ENCODE data around the gene SLC12A6.

Gene SLC12A6

GRCh38 chr15:34330279-34330678 lies 7.3 kb downstream of the SLC12A6 start:
- DNase-seq (ENCODE audit: low spot score): no peak

DNA sequence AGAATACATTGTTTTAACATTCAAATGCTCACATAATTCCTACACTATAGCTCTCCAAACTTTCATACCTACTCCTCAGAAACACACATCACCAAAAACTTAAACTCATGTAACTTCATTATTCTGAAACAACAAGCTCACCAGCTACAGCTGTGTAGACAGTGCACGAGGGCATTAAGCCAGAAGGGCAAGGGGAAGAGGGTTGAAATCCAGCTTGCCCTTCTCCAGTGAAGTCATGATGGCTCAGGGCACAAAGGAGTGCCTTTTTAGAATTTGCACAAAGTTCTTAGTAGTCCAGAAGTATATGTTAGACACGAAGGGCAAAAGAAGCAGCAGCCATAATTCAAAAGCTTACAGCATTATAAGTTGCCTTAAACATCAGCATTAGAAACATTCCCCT lies 8.6 kb downstream of the SLC12A6 start:
- DNase-seq (ENCODE audit: low spot score): no peak

GRCh38 chr15:34327906-34328305 lies 9.7 kb downstream of the SLC12A6 start:
- DNase-seq (ENCODE audit: low spot score): no peak

- no peak for DNase-seq (ENCODE audit: low spot score)
These were observed 12.2 kb downstream of the SLC12A6 start for GRCh38 chr15:34325368-34325767.

GRCh38 chr15:34324933-34325332 lies 12.6 kb downstream of the SLC12A6 start:
- no peak for DNase-seq (ENCODE audit: low spot score)

- no peak for DNase-seq (ENCODE audit: low spot score)
These were observed 14.4 kb downstream of the SLC12A6 start for GRCh38 chr15:34323217-34323616.

- DNase-seq (ENCODE audit: low spot score): peak; percentile 64
These were observed 19.1 kb downstream of the SLC12A6 start for GRCh38 chr15:34318277-34319079.

DNA sequence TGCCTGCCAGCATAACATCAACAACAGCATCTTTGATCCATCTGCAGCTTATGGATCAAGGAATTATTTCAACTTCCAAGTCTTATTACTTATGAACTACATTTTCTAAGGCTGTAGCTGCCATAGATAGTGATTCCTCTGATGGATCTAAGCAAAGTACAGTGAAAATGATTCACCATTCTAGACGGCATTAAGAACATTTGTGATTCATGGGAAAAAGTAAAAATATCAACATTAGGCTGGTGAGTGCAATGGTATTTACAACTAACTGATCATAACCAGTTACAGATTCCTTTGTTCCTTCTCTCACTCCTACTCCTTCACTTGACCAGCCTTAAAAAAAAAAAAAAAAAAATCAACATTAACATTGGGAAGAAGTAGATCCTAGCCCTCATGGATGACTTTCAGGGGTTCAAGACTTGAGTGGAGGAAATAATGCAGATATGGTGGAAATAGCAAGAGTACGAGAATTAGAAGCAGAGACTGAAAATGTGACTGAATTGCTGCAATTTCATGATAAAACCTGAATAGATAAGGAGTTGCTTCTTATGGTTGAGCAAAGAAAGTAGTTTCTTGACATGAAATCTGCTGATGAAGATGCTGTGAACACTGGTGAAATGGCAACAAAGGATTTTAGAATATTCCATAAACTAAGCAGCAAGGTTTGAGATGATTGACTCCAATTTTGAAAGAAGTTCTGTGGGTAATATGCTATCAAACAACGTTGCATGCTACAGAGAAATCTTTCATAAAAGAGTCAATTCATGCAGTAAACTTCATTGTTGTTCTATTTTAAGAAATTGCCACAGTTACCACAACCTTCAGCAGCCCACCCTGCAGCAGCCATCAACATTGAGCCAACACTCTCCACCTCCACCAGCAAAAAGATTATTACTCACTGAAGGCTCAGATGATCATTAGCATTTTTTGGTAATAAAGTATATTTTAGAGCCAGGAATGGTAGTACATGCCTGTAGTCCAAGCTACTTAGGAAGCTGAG lies 22.8 kb downstream of the SLC12A6 start:
- no peak for DNase-seq (ENCODE audit: low spot score)

GRCh38 chr15:34311563-34311962 lies 26.0 kb downstream of the SLC12A6 start:
- DNase-seq (ENCODE audit: low spot score): no peak

DNA sequence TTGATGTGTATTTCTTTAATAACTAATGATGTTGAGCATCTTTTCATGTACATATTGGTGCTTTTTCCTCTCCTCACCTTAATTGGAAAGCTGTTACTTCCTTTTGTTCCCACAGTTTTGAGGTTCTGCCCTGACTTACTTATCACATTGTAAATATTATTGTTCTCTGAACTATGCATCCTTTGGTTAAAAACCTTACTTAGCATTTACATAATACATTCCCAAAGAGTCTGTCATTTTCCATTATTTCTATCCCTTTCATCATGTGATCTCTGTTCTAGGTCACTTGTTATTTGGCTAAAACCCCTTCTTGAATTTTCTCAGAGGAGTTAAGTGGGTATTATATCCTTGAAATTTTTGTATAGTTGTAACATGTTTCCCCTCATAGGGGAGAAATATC lies 33.0 kb downstream of the SLC12A6 start:
- peak; percentile 25 for DNase-seq (ENCODE audit: low spot score)

DNA sequence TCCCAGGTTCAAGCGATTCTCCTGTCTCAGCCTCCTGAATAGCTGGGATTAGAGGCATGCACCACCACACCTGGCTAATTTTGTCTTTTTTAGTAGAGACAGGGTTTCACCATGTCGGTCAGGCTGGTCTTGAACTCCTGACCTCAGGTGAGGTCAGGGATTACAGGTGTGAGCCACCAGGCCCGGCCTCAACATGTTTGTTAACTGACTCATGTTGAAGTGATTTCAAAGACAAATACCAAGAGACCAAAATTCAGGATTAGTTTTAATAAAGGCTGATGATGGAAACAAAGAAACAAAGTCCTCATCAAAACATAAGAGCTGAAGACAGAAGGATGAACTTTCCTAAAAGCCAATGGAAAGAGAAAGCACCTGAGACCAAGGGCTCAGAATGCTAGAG lies 36.5 kb downstream of the SLC12A6 start:
- no peak for DNase-seq (ENCODE audit: low spot score)

DNA sequence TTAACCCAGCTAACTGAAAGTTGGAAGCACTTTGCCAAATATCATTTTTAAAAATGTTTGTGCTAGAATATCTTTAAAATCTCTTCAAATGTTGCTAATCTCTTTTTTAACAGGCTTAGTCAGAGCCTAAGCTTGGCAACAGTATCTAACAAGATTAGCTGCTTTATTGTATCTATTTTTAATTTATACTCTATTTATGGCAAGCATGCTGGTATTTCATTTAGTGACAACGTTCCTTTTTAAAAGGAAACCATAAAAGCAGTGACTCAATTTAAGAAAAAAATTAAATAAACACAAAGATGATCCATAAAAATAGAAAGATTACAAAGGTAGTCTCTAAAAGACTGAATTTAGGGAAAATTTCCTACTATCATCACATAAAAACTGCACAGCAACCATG lies 40.5 kb downstream of the SLC12A6 start:
- no peak for DNase-seq (ENCODE audit: low spot score)

- no peak for DNase-seq (ENCODE audit: low spot score)
These were observed 45.0 kb downstream of the SLC12A6 start for GRCh38 chr15:34292621-34293020.

GRCh38 chr15:34284937-34285336 lies 52.6 kb downstream of the SLC12A6 start:
- DNase-seq (ENCODE audit: low spot score): no peak

DNA sequence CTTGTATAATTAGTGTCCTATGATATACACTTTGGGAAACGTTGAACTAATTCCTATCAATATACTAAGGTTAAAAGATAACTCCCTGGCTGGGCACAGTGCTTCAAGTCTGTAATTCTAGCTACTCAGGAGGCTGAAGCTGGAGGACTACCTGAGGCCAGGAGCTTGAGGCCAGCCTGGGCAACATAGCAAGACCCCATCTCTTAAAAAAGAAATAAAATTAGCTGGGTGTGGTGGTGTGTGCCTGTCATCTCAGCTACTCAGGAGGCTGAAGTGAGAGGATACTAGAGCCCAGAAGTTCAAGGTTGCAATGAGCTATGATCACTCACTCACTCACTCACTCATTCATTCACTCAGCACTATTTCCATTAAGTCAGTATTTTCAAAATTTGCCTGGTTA lies 55.2 kb downstream of the SLC12A6 start:
- DNase-seq (ENCODE audit: low spot score): no peak

- no peak for DNase-seq (ENCODE audit: low spot score)
These were observed 57.4 kb downstream of the SLC12A6 start for GRCh38 chr15:34280193-34280592.

GRCh38 chr15:34279368-34279767 lies 58.2 kb downstream of the SLC12A6 start:
- no peak for DNase-seq (ENCODE audit: low spot score)

GRCh38 chr15:34275721-34276120 lies 61.9 kb downstream of the SLC12A6 start:
- DNase-seq (ENCODE audit: low spot score): no peak

DNA sequence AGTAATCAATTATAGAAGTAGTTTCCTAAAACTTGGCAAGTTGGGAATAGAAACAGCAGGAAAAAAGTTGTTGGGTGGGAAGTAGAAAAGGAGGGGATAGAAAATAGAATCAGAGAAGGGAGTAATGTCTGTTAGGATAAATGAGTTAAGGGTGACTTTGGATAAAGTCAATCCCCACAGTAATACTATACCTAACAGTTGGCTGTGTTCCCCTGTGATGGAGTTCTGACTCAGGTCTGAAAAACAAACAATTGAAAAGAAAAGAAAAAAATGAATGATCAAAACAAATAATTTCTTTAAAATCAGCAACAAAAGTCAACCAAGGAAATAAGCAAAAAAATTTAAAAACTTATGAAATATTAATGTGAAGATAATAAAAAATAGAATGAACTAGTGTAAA lies 62.4 kb downstream of the SLC12A6 start:
- DNase-seq (ENCODE audit: low spot score): no peak

- peak; percentile 47 for DNase-seq (ENCODE audit: low spot score)
These were observed 66.1 kb downstream of the SLC12A6 start for GRCh38 chr15:34271493-34271892.

DNA sequence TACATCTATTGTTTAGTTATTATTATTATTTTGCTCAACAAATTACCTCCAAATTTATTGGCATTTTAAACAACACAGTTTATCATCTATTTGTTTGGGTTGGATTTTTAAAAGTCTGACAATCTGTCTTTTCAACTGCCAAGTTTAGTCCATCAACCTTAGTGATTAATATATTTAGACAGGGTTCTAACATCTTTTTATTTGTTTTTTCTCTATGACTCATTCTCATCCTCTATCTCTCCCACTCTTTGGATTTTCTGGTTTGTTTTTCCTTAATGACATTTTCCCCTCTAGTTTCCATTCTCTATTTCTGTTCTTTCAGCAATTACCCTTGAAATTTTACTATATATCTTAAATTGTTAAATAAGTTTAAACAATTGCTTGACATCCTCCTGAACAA lies 70.8 kb downstream of the SLC12A6 start:
- DNase-seq (ENCODE audit: low spot score): no peak

DNA sequence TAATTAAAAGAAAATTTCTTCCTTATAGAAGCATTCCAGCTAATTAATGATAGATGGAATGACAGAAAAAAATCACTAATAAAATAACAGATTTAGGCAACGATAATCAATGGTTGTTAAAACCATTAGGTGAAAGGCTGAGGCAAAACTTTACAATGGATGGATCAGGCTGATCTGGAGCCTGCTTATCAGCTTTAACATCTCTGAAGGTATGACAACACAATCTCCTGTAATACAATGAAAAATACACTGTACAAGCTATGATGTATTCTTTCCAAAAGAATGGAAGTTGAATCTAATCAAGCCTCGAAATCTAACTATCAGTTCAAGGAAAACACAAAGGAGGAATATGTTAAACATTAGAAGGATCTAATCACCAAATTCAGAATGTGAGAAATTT lies 73.5 kb downstream of the SLC12A6 start:
- DNase-seq (ENCODE audit: low spot score): no peak

- no peak for DNase-seq (ENCODE audit: low spot score)
These were observed 75.2 kb downstream of the SLC12A6 start for GRCh38 chr15:34262362-34262761.

Data from AG08396 (cell line).